GM12865 (cell line): ENCODE data around the gene FAM174C.

Experiments used
- DNase-seq: peaks from one replicate; pipeline ENCODE4 v3.0.0; 2010; ENCODE audit warnings: low read depth
- H3K4me3 ChIP-seq: 2 replicates; pipeline ENCODE4 v1.5.1; 2011; ENCODE audit warnings: mild to moderate bottlenecking, low read depth, low read length, control low read depth
- CTCF ChIP-seq: IDR thresholded peaks from 2 replicates; pipeline ENCODE4 v1.5.1; 2011; ENCODE audit warnings: low read length, control low read depth, low read depth, inconsistent platforms; ENCODE audit not compliant: insufficient read depth; ENCODE audit errors: missing control alignments

FAM174C gene

GRCh38 chr19:1261538-1261797, 13.9 kb upstream of the FAM174C start:
- DNase-seq: no peak
- peak overlapping the region; percentile 93 for H3K4me3 ChIP-seq
- TF ChIP-seq CTCF: peak; percentile 29

- no peak for DNase-seq
- TF ChIP-seq CTCF: no peak
- peak overlapping the region; percentile 93 for H3K4me3 ChIP-seq
These were observed 13.3 kb upstream of the FAM174C start for GRCh38 chr19:1261798-1262622.

DNA sequence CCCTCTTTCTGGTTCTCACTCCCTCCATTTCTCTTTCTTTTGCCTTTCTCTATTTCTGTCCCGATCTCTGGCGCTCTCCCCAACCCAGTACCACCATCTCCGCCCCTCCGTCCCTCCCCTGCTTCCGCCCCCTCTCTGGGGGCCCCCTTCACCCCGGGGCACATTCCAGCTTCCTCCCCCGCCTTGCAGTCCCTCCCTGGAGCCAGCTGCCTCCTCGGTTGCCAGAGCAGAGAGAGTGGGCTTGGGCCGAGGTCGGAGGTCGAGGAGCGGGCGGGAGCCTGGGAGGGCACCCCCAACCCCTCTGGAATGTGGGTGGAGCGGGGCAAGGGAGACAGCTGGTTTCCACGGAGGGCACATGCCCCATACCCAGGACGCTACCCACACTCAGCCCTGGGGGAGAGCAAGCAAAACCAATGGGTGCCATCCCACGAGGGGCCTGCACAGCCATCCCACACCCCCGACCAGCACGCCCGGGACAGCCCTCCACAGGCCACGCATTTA, 12.7 kb upstream of the FAM174C start:
- H3K4me3 ChIP-seq: peak overlapping the region; percentile 93
- DNase-seq: no peak
- no peak for TF ChIP-seq CTCF

GRCh38 chr19:1263188-1263587, 12.1 kb upstream of the FAM174C start:
- no peak for DNase-seq
- TF ChIP-seq CTCF: no peak
- H3K4me3 ChIP-seq: peak overlapping the region; percentile 93

- TF ChIP-seq CTCF: no peak
- peak overlapping the region; percentile 5 for H3K4me3 ChIP-seq
- DNase-seq: peak; percentile 75
These were observed 10.3 kb upstream of the FAM174C start for GRCh38 chr19:1264801-1265614.

DNA sequence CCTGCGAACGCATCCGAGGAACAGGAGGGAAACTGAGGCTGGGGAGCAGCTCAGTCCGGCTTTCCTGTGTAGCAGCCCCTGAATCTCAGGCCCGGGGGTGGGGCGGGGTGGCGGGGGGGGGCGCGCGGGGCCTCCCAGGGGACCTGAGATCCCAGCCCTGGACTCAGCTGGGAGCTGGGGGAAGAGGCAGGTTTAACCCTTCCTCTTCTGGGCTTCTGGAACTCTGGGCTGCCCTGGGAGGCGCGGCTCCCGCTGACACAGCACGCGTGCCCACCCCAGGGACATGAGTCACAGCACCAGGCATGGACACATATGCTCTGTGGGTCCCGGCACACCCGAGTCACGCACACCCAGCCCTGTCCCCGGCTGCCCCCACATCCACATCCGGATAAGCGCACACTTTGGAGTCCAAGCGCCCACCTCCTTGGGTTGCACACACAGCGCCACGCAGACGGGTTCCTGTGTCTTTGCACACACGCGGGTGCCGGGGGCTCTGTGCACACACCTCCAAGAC, 9.7 kb upstream of the FAM174C start:
- TF ChIP-seq CTCF: no peak
- no peak for DNase-seq
- peak overlapping the region; percentile 55 for H3K4me3 ChIP-seq
